GM21717 (cell line): ENCODE results near the gene WWC1.
"Not testable (repeated sequence)": the region's sequence is repeated elsewhere in the genome, so short reads cannot be mapped to it uniquely, and the experiment has no call there.

ENCODE experiments used
- ATAC-seq: cut with Tn5 transposase; IDR thresholded peaks from one replicate; pipeline ENCODE4 v1.9.1; 2021; ENCODE audit warnings: mild to moderate bottlenecking, moderate library complexity; ENCODE audit not compliant: unreplicated experiment

WWC1 gene

GRCh38 chr5:168285696-168286095 is 5.7 kb upstream of the WWC1 start:
- ATAC-seq, result no peak

DNA sequence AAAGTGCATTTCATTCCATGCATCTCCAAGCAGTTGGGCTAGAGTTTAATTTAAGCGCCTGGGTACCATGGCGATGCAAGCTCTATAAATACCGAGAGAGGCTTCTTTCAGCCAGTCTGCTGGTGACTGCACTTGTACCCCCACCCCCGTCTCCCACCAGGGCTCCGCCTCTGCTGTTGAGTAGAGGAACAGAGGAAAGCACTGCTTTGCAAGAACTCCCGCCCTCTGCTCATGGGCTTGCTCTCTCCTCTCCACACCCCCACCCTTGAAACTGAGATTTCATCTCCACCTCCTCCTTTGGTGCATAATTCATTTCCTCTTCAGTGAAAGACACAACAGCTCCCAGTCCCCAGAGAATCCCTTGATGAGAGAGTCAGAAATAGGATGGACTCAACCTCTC is 5.1 kb upstream of the WWC1 start:
- no peak for ATAC-seq

DNA sequence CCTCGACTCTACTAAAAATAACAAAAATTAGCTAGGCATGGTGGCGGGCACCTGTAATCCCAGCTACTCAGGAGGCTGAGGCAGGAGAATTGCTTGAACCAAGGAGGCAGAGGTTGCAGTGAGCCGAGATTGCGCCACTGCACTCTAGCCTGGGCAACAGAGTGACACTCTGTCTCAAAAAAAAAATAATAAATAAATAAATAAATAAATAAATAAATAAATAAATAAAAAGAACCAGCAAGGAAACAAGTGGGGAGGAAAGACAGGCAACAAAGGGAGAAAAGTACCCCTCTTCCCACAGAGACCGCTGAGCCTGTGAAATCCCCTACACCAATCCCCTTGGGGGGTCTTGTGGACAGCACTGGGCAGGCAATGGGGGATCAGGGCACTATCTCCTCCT is 4.6 kb upstream of the WWC1 start:
- ATAC-seq, result not testable (repeated sequence)

DNA sequence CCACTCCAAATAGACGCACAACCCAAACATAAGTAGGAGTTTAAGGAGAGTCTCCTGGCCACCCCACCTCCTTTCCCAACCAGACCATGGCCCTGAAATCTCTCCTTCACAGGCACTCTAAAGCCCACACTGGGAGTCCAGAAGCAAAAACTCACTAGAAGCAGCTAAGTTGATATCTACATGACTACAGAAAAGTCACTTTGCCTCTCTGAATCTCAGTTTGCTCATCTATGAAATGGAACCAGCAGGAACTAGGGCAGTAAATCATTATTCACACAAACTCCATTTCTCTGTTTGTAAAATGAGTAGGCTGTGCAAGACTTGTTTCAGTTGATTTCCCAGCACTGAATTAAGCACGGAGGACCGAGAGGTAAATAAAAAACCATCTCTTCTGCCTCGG is 4.1 kb upstream of the WWC1 start:
- no peak for ATAC-seq

DNA sequence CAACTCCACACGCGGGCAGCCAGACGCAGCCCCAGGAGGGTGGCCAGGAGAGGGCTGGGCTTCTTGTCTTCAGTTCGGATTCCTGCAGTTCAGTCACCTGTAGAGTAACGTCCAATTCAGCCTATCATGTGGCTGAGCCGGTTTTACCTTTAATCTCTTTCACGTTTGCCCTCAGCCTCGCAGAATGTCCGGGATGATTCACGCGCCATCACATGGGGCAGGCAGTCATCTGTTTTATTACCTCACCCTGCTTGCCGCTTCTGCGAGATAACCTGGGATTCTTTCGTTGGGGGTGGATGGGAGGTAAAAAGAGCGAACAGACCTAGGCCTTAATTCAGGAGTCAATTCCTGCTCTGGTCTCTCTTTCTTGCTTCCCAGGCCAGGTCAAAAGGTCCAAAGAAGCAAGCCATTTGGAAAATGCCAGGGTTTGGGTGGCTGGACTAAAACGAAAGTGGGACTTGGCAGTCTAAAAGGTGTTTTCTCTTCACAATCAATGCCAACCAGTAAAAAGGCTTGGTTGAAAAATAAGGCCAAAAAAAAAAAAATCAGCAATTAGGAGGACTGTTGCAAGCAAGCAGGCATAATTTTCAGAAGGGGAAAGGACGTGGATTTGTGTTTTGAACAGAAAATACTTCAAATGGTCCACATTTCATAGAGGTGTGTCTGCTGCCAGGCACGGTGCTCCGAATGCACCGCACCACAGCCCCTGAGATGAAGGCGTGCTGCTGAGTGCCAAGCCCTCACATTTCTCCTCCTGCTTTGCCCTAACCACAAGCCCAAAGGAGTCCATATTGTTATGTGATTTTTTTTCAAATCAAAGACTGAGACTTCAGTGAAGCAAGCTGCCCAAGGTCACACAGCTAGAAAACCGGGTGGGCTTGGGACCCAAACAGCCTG is 2.8 kb upstream of the WWC1 start:
- ATAC-seq, result no peak

DNA sequence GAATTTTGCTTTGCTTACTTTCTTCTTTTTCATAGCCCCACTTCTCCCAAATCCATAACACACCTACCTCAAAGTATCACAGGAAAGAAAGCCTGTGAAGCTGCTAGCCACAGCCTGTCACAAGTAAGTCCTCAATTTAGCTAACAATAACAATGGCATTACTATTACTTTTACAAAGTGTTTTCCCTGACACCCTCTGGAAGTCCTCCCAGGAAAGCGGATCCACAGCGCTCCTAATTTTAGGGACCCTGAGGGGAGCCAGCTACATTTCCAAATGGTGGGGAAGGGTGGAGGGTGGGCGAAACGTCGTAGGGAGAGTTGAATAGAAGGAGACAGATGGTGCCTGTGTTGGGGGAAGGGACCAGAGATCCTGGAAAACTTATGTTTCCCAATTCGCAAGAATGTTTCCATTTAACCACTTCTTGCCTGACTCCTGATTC is 523 bp upstream of the WWC1 start:
- ATAC-seq, result no peak

DNA sequence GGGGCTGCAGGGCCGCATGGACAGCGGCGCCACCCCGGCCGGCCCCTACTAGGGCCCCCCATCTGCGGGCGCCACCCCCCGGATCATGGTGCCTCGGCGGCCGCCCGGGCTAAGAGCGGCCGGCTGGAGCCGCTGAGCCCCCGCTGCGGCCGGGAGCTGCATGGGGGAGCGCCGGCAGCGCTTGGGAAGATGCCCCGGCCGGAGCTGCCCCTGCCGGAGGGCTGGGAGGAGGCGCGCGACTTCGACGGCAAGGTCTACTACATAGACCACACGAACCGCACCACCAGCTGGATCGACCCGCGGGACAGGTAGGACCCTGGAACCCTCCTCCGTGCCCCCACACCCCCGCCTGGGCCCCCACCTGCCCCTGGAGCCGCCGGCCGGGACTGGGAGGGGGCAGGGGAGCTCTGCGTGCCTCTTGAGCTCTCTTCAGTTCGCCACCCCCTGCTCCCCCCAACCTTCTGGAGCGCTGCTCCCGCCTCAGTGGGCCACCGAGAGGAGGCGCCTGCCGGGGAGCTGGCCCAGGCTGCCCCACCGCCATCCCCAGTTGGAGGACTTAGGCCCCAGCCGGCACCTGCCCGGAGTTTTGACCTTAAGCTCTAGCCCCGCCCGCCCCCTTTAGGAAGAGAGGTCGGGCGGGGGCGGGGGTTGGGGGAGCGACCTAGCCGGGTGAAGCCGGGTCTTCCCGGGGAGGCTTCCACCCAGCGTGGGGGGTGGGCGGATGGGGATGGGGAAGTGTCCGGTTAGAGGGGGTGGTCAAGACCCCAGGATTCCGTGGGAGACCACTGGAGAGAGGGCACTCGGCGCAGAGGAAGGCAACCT is 730 bp downstream of the WWC1 start:
- ATAC-seq, result no peak

DNA sequence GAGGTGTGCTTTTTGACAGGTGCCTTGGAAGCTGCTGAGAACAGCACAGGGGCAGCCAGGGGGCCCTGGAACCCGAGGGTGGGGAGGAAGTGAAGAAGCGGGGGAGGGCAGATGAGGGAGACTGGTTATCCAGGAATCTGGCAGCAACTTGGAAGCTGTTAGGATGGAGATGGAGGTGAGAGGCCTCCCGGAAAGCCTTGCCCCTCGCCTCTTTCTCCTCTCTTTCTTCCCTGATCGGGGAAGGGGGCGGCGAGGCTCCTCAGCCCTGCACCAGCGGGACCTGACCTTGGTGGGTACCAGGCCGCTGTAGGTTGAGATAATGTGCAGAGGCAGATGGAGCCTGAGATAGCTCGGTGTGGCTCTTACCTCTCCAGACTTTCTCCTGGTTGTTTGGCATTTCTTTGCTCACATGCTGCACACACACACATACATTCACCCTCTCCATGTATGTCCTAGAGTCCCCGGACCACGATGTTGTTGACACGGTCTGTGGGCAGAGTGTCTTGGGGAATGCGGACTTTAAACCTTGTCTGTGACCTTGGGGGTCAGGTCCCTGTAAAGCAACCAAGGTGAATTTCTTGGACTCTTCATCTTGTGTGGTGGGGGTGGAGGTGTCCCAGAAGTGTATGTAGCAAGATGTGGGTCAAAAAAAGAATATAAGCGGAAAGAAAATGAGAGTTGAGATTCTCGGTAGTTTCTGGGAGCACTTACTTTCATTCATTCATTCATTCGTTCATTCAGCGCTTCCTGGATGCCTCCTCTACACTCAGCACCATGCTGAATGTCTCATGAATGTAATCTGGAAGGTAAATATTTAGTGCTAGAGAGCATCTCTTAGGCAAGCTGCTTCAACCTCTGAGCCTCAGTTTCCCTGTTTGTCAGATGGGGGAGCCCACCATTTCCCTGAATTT is 1.6 kb downstream of the WWC1 start:
- ATAC-seq, result no peak

DNA sequence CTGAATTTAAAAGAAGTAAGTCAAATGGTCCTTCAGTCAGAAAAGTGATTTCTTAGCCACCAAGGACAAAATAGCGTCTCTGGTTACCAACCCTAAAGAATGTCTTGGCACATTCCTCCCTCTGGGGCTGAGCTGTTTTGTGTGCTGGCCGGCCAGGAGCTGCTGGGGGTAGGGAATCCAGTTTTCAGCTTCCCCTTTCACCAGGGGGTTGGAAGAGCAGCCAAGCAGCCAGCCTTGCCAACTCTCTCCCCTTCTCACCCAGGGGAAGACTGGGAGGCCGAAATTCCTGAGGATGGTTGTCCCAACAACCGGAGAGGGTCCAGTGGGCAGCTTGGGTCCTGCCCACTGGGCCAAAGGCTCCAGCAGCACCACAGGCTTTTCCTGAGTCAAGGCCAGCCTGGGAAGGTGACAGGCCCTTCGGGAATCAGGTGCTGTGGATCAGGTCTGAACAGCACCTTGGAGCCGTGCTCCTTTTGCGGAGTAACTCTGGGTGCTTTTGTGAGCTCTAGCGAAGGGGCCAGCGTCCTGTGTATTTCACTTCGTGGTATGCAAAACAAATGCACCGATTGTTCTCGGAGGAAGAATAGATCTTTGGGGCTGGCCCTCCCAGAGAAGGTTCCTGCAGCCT is 4.2 kb downstream of the WWC1 start:
- ATAC-seq, result no peak

DNA sequence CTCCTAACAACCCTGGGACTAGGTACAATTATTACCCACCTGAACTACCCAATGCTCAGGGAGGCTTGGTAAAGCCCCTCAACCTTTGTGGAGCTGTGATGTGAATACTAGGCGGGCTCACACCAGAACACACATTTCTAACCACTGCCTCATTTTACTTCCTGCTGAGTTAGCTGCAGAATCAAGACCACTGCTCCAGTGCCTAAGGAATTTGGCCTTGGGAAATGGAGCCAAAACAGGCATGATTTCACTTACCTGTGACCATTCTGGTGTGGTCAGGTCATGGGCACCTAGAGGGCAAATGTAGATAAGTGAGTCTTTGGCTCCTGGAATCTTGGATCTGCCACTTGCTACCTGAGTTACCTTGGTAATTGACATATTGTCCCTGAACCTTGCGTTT is 5.2 kb downstream of the WWC1 start:
- no peak for ATAC-seq

DNA sequence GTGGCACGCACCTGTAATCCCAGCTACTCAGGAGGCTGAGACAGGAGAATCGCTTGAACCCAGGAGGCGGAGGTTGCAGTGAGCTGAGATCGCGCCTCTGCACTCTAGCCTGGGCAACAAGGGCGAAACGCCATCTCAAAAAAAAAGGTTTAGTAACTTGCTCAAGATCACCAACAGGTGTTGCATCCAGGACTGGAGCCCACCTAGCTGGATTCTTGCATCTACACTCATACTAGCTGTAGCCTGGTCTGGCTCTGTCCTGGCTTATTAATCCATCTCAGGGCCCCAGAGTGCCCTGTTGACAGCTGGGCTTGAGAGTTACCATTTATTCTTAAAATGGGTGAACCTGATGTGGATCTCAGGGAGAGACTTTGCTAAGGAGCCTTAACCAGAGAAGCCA is 7.5 kb downstream of the WWC1 start:
- ATAC-seq, result no peak

DNA sequence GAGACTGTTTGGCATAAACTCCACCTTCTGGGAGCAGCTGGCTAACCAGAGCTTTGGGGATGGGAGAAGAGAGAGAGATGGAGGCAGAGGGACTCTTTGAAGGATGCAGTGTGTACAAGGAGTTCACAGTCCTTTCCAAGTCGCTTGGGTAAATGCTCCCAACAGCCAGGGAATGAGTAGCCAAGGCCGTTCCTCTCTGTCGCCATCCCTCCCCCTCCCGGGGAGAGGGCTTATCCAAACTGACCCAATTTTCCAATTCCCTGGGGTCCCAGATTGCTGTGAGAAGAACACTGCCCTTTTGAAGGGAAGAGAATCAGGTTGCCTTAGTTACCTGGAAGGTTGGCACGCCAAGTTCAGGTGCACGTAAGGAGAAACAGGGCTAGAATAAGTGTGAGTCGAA is 7.9 kb downstream of the WWC1 start:
- ATAC-seq, result no peak

GRCh38 chr5:168300326-168301182 is 9.1 kb downstream of the WWC1 start:
- ATAC-seq, result no peak

- no peak for ATAC-seq
These were observed 10.3 kb downstream of the WWC1 start for GRCh38 chr5:168301593-168302390.

GRCh38 chr5:168302785-168303184 is 11.3 kb downstream of the WWC1 start:
- no peak for ATAC-seq

GRCh38 chr5:168303393-168304025 is 12.1 kb downstream of the WWC1 start:
- ATAC-seq, result no peak

GRCh38 chr5:168304349-168304748 is 12.9 kb downstream of the WWC1 start:
- ATAC-seq, result no peak

DNA sequence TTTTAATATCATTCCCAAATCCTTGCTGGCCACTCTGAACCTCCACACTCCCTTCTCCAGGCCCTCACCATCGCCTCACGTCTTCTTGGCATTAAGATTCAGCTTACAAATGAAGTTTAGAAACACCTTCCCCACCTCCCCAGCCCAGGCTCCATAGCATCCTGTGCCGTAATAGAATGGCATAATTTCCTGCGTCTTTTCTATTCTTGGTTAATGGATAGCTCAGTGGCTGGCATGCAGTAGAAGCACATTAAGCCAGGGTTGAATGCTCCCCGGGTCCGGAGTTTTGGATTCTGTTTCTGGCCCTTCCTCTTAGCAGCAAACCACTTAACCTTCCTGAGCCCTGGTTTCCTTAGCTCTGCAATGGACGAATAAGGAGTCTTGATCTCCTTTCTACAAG is 13.8 kb downstream of the WWC1 start:
- ATAC-seq, result no peak
